DND-41 (cell line): Measurements from ENCODE around the gene TYRO3.

ENCODE experiments used
- EZH2 ChIP-seq: IDR thresholded peaks from 3 replicates; pipeline ENCODE4 v1.6.1; 2012; ENCODE audit warnings: borderline replicate concordance, low read depth, mild to moderate bottlenecking, moderate library complexity, low read length, inconsistent platforms; ENCODE audit not compliant: severe bottlenecking
- TF ChIP-seq, protein P1 (sequence below): IDR thresholded peaks from 2 replicates; pipeline ENCODE4 v1.5.1; 2012; ENCODE audit warnings: borderline replicate concordance, low read length, moderate library complexity, mild to moderate bottlenecking; ENCODE audit not compliant: poor library complexity, severe bottlenecking; ENCODE audit errors: extremely low read depth

DNA sequence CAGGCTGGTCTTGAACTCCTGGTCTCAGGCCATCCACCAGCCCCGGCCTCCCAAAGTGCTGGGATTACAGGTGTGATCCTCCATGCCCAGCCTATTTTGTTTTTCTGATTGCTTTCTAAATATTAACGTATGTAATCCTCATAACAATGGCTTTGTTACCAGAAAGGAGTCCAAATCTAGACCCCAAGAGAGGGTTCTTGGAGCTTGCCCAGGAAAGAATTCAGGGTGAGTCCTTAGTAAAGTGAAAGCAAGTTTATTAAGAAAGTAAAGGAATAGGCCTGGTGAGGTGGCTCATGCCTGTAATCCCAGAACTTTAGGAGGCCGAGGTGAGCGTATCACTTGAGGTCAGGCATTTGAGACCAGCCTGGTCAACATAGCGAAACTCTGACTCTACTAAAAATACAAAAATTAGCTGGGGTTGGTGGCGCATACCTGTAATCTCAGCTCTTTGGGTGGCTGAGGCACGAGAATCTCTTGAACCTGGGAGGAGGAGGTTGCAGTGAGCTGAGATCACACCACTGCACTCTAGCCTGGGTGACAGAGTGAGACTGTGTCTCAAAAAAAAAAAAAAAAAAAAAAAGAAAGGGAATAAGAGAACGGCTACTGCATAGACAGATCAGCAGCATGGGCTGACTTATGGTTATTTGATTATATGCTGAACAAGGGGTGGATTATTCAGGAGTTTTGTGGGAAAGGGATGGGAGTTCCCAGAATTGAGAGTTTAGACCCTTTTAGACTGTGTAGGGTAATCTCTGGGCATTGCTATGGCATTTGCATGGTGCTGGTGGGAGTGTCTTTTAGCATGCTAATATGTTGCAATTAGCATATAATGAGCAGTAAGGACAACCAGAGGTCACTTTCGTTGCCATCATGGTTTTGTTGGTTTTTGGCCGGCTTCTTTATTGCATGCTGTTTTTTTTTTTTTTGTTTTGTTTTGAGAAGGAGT is 36.1 kb downstream of the TYRO3 start:
- TF ChIP-seq, protein P1, sequence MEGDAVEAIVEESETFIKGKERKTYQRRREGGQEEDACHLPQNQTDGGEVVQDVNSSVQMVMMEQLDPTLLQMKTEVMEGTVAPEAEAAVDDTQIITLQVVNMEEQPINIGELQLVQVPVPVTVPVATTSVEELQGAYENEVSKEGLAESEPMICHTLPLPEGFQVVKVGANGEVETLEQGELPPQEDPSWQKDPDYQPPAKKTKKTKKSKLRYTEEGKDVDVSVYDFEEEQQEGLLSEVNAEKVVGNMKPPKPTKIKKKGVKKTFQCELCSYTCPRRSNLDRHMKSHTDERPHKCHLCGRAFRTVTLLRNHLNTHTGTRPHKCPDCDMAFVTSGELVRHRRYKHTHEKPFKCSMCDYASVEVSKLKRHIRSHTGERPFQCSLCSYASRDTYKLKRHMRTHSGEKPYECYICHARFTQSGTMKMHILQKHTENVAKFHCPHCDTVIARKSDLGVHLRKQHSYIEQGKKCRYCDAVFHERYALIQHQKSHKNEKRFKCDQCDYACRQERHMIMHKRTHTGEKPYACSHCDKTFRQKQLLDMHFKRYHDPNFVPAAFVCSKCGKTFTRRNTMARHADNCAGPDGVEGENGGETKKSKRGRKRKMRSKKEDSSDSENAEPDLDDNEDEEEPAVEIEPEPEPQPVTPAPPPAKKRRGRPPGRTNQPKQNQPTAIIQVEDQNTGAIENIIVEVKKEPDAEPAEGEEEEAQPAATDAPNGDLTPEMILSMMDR = no peak
- no peak for TF ChIP-seq EZH2
